ENCODE measurements around the gene TEC.

GRCh38 chr4:48223633-48224295 lies 45.9 kb downstream of the TEC start:
- TF ChIP-seq CTCF (conservative IDR thresholded peaks at IDR 0.05; ENCODE audit: low read length) = no peak
- no peak for TF ChIP-seq EZH2phosphoT487 (IDR thresholded peaks at IDR 0.05; ENCODE audit: borderline replicate concordance, low read depth, low read length)
